Brain microvascular endothelial cell (primary cell): ENCODE data around the gene CAMK2A.

ENCODE experiments used
- DNase-seq: peaks from one replicate; pipeline ENCODE4 v3.0.0-alpha.2; 2020
- H3K27ac ChIP-seq: fragments of 250-450 bp; sonication (Bioruptor Pico); 2 replicates; pipeline ENCODE4 v1.5.1; 2020; ENCODE audit warnings: mild to moderate bottlenecking, moderate library complexity
- H3K27me3 ChIP-seq: fragments of 250-450 bp; sonication (Bioruptor Pico); replicated peaks from 2 replicates; pipeline ENCODE4 v1.5.1; 2020; ENCODE audit warnings: mild to moderate bottlenecking
- H3K36me3 ChIP-seq: fragments of 250-450 bp; sonication (Bioruptor Pico); replicated peaks from 2 replicates; pipeline ENCODE4 v1.5.1; 2020; ENCODE audit warnings: mild to moderate bottlenecking
- H3K4me3 ChIP-seq: 2 replicates; pipeline ENCODE4 v1.5.1; 2011; ENCODE audit warnings: low read depth, mild to moderate bottlenecking, control low read depth, low read length, moderate library complexity
- in situ Hi-C: cut with HindIII; loops from 2 replicates; pipeline ENCODE4 v1.10.0; 2017; ENCODE audit warnings: low sequenced_read_pairs, low pct_ligation_motif_present
- TF ChIP-seq, protein P1 (sequence below): IDR thresholded peaks from 2 replicates; pipeline ENCODE4 v1.5.1; 2011; ENCODE audit warnings: low read depth, mild to moderate bottlenecking, moderate library complexity, low read length, control low read depth, inconsistent platforms; ENCODE audit errors: missing control alignments

CAMK2A gene

DNA sequence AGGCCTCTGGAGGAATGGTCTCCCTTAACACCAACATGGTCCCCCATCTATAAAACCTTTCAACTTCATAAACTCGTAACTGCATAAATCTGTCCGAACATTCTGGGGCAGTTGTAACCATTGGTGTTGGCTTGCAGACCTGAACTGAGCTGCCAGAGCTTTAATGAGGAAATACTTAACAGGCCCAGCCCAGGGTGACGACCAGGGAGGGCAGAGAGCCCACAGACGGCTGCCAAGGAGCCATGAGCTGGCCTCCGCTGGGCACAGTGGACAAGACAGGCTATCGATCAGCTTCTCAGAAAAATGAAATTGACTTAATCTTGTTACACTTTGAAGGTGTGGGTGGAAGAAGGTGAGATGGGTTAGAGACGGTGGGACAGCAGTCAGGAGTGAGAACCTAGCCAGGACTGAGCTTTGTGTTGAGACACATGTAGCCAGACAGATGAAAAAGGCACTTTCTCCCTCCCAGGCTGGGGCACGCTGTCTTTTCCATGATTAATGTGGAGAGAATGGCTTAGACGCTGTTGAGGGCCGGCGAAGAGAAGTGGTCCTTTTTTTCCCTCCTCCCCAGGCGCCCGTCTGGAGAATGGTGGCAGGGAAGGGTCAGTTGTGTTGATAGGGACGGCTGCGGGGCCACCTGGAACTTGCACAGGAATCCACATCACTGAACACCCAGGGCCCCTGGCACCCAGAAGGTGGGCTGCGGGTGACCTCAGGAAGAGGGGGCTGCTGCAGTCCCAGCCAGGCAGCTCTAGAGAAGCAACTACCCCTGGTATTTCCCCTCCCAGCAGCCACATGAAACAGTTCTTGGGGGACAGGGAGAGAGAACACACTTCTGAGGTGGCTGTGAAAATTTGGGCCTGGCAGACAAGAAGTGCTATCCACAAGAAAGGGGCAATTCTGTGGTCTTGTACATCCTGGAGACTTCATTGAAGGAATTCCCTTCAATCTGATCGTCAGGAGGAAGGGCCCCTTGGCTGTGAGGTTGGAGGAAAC lies 40.6 kb upstream of the CAMK2A start:
- in situ Hi-C loops = no loop called here
- Histone ChIP-seq H3K36me3 (no peaks in the 10 kb centered on the region), H3K27ac (no peak overlapping the region), H3K27me3 (no peaks in the 10 kb centered on the region), H3K4me3 (no peak overlapping the region)
- no peak for DNase-seq
- TF ChIP-seq, protein P1, sequence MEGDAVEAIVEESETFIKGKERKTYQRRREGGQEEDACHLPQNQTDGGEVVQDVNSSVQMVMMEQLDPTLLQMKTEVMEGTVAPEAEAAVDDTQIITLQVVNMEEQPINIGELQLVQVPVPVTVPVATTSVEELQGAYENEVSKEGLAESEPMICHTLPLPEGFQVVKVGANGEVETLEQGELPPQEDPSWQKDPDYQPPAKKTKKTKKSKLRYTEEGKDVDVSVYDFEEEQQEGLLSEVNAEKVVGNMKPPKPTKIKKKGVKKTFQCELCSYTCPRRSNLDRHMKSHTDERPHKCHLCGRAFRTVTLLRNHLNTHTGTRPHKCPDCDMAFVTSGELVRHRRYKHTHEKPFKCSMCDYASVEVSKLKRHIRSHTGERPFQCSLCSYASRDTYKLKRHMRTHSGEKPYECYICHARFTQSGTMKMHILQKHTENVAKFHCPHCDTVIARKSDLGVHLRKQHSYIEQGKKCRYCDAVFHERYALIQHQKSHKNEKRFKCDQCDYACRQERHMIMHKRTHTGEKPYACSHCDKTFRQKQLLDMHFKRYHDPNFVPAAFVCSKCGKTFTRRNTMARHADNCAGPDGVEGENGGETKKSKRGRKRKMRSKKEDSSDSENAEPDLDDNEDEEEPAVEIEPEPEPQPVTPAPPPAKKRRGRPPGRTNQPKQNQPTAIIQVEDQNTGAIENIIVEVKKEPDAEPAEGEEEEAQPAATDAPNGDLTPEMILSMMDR = no peak

DNA sequence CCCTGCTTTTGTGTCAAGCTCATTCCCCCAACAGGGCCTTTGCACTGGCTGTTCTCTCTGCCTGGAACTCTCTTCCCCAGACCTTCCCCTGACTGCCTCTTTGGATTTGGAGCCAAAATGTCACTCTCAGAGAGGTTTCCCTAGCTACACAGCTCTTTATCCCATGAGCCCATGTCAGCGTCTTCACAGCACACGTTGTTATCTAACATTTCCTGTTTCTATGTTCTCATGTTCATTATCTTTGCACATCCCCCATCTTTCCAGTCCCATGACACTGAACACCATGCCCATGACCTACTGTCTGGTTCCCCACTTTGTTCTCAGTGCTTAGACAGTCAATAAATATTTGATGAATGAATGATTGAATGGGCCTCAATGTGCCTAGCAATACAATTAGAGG lies 39.5 kb upstream of the CAMK2A start:
- no peak overlapping the region for H3K4me3 ChIP-seq
- in situ Hi-C loops = no loop called here
- no peaks in the 10 kb centered on the region for H3K36me3 ChIP-seq
- no peak overlapping the region for H3K27ac ChIP-seq
- H3K27me3 ChIP-seq = no peaks in the 10 kb centered on the region
- no peak for DNase-seq
- TF ChIP-seq, protein P1 = no peak

DNA sequence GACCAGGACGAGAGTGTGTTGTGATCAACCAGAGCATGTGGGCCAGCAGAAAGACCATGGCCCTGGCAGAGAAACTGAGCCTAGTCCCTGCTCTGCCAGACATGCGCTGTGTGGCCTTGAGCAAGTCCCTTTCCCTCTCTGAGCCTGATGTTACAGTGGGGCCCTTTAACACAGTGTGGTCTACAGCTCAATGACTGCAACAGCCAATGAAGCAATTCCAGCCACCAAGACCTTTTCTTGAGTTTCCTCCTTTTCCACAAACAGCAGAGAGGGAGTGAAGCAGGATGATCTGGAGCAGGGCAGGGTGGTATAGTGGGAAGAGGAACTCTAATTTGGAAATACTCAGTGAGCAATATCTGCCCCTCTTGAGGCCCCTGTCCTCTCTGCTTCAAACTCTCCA lies 38.9 kb upstream of the CAMK2A start:
- DNase-seq = no peak
- H3K27me3 ChIP-seq = no peaks in the 10 kb centered on the region
- no peak overlapping the region for H3K27ac ChIP-seq
- in situ Hi-C loops = no loop called here
- TF ChIP-seq, protein P1 = no peak
- no peak overlapping the region for H3K4me3 ChIP-seq
- H3K36me3 ChIP-seq = no peaks in the 10 kb centered on the region

DNA sequence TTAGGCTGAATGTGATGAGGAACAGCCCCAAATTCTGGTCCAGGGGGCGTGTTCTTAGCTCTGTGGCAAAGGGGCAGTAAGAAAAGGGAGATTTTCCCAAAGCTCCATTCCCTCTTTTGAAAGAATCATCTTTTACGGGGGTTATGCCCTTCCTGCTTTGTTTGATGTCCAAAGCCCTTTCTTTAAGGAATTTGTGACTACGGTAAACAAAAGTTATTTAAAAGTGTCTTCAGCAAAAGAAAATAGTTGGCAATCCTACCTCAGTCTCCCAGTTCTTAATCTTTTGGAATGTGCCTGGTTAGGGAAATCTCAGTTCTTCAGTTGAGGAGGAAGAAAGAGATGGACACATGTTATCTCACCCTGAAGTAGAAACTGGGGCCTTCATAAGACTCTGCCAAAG lies 37.6 kb upstream of the CAMK2A start:
- Histone ChIP-seq H3K36me3 (no peaks in the 10 kb centered on the region), H3K4me3 (no peak overlapping the region), H3K27me3 (no peaks in the 10 kb centered on the region), H3K27ac (no peak overlapping the region)
- no peak for DNase-seq
- TF ChIP-seq, protein P1 = no peak
- in situ Hi-C loops = no loop called here

DNA sequence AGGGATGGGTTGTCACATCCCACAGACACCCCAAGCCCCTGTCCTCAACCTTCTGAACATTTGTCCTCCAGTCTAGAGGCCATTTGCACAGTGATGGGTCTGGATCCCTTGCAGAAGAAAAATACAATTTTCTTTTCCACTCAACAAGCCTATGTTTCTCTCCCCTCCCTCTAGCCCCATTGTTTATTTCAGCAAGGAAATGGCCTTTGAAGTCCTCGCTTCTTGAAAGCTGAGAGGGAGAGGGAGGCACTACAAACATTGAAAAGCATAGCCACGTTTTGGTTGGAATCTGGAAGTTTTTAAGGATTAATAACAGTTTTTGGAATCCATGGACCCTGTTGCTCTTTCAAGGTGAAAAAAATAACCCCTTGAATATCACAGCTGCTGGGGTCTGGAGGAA lies 37.1 kb upstream of the CAMK2A start:
- Histone ChIP-seq H3K4me3 (no peak overlapping the region), H3K27me3 (no peaks in the 10 kb centered on the region), H3K36me3 (no peaks in the 10 kb centered on the region), H3K27ac (no peak overlapping the region)
- TF ChIP-seq, protein P1 = no peak
- no peak for DNase-seq
- in situ Hi-C loops = no loop called here

DNA sequence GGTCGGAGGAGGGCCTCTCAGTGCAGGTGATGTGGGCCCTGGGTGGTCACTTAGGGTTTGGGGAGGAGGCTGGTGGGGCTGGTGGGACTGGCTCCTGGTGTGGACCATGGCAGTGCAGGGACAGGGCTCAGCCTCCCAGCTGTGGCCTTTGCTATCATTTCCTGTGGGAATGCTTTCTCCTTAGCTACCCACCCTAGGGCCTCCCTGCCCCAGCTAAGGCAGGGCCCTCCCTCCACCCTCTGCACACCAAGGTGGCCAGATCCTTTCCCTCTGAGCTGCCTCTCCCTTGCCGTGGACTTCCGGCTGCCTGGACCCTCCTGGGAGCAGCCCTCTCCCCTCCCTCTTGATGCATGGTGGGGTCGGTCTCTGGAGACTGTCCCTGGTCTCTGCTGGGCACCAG lies 35.9 kb upstream of the CAMK2A start:
- TF ChIP-seq, protein P1 = no peak
- no peak for DNase-seq
- H3K27me3 ChIP-seq = no peaks in the 10 kb centered on the region
- H3K27ac ChIP-seq = no peak overlapping the region
- H3K4me3 ChIP-seq = no peak overlapping the region
- in situ Hi-C loops = no loop called here
- no peaks in the 10 kb centered on the region for H3K36me3 ChIP-seq
